Measurements from ENCODE around the gene DBP. TPM values are rescaled to one million over a fixed set of nuclear protein-coding genes. Genes with fewer than 3 reads are reported as not detected.

The DBP gene
- total RNA-seq, 1 donor from 2014 or later: 4.3 TPM

GRCh38 chr19:48614436-48615230 is 22.5 kb downstream of the DBP start, which contains the start of gene FAM83E:
Gene FAM83E, minus strand, starts transcription at chr19:48615076. Its CDS starts 1,704 bp downstream, at chr19:48613372.
- Mint-ChIP-seq H3K27ac (ENCODE audit: unreplicated experiment) (peak within 1 kb of the TSS; percentile 82), H3K4me1 (ENCODE audit: unreplicated experiment) (peaks cover 28% of the 10 kb centered on the region), H3K4me3 (ENCODE audit: unreplicated experiment) (peak within 1 kb of the TSS; percentile 47), H3K9me3 (ENCODE audit: unreplicated experiment) (no peaks in the 10 kb centered on the region), H3K36me3 (ENCODE audit: low read depth, unreplicated experiment) (peaks cover 30% of the 10 kb centered on the region), H3K27me3 (ENCODE audit: unreplicated experiment) (peaks cover 15% of the 10 kb centered on the region)
- no peak for TF ChIP-seq CTCF (IDR thresholded peaks at IDR 0.05; ENCODE audit: unreplicated experiment)
- DNase-seq (ENCODE audit: low spot score): no peak

- H3K36me3 Mint-ChIP-seq (ENCODE audit: low read depth, unreplicated experiment): peaks cover 30% of the 10 kb centered on the region
These were observed 23.2 kb downstream of the DBP start for GRCh38 chr19:48613852-48614435.

GRCh38 chr19:48613024-48613851 is 23.9 kb downstream of the DBP start:
- Mint-ChIP-seq H3K4me3 (ENCODE audit: unreplicated experiment) (no peak overlapping the region), H3K27ac (ENCODE audit: unreplicated experiment) (peak overlapping the region; percentile 82), H3K4me1 (ENCODE audit: unreplicated experiment) (peaks cover 22% of the 10 kb centered on the region), H3K27me3 (ENCODE audit: unreplicated experiment) (peaks cover 12% of the 10 kb centered on the region), H3K9me3 (ENCODE audit: unreplicated experiment) (no peaks in the 10 kb centered on the region), H3K36me3 (ENCODE audit: low read depth, unreplicated experiment) (peaks cover 26% of the 10 kb centered on the region)
- no peak for TF ChIP-seq CTCF (IDR thresholded peaks at IDR 0.05; ENCODE audit: unreplicated experiment)
- DNase-seq (ENCODE audit: low spot score): no peak

More at GRCh38 chr19:48613852-48614435, 23.2 kb downstream of the DBP start:
- peaks cover 14% of the 10 kb centered on the region for H3K27me3 Mint-ChIP-seq (ENCODE audit: unreplicated experiment)
- peak overlapping the region; percentile 82 for H3K27ac Mint-ChIP-seq (ENCODE audit: unreplicated experiment)
- no peak overlapping the region for H3K4me3 Mint-ChIP-seq (ENCODE audit: unreplicated experiment)
- no peak for DNase-seq (ENCODE audit: low spot score)
- TF ChIP-seq CTCF (IDR thresholded peaks at IDR 0.05; ENCODE audit: unreplicated experiment): no peak
- H3K9me3 Mint-ChIP-seq (ENCODE audit: unreplicated experiment): no peaks in the 10 kb centered on the region
- peaks cover 28% of the 10 kb centered on the region for H3K4me1 Mint-ChIP-seq (ENCODE audit: unreplicated experiment)

GRCh38 chr19:48611872-48612271 is 25.3 kb downstream of the DBP start:
- Mint-ChIP-seq H3K4me3 (ENCODE audit: unreplicated experiment) (no peak overlapping the region), H3K36me3 (ENCODE audit: low read depth, unreplicated experiment) (peaks cover 21% of the 10 kb centered on the region), H3K9me3 (ENCODE audit: unreplicated experiment) (no peaks in the 10 kb centered on the region), H3K27ac (ENCODE audit: unreplicated experiment) (no peak overlapping the region), H3K4me1 (ENCODE audit: unreplicated experiment) (peaks cover 13% of the 10 kb centered on the region), H3K27me3 (ENCODE audit: unreplicated experiment) (peaks cover 12% of the 10 kb centered on the region)
- no peak for DNase-seq (ENCODE audit: low spot score)
- no peak for TF ChIP-seq CTCF (IDR thresholded peaks at IDR 0.05; ENCODE audit: unreplicated experiment)
